Neural cell (in vitro differentiated cells): ENCODE results near the gene CUBN. TPM values are rescaled to one million over a fixed set of nuclear protein-coding genes. Genes with fewer than 3 reads are reported as not detected.

ENCODE experiments used
- H2AFZ ChIP-seq: fragments of 200-600, 300-800 bp; sonication (generic), shearing (Covaris generic); 2 replicates; pipeline ENCODE4 v1.6.0; 2014; ENCODE audit warnings: low read depth, mild to moderate bottlenecking, antibody characterized with exemption, low read length, moderate library complexity
- H3F3A ChIP-seq: fragments of 200-600 bp; shearing (Covaris generic); 2 replicates; pipeline ENCODE4 v1.6.1; 2016; ENCODE audit warnings: mild to moderate bottlenecking, moderate library complexity, mixed read lengths, antibody characterized with exemption, low read length; ENCODE audit not compliant: insufficient read depth, poor library complexity, severe bottlenecking
- H3K27ac ChIP-seq: fragments of 200-600, 300-800 bp; sonication (generic), shearing (Covaris generic); 2 replicates; pipeline ENCODE4 v1.5.1; 2014; ENCODE audit warnings: mild to moderate bottlenecking, low read length, moderate library complexity
- H3K27me3 ChIP-seq: fragments of 300-800, 200-600 bp; sonication (generic), shearing (Covaris generic); 2 replicates; pipeline ENCODE4 v1.6.0; 2014; ENCODE audit warnings: mild to moderate bottlenecking, low read depth, low read length, moderate library complexity; ENCODE audit not compliant: insufficient read depth
- H3K36me3 ChIP-seq: fragments of 300-800, 200-600 bp; sonication (generic), shearing (Covaris generic); 2 replicates; pipeline ENCODE4 v1.5.1; 2014; ENCODE audit warnings: mild to moderate bottlenecking, antibody characterized with exemption, low read length, moderate library complexity; ENCODE audit not compliant: insufficient read depth
- H3K4me2 ChIP-seq: fragments of 300-800, 200-600 bp; sonication (generic), shearing (Covaris generic); 2 replicates; pipeline ENCODE4 v1.6.0; 2014; ENCODE audit warnings: mild to moderate bottlenecking, low read length
- H3K4me3 ChIP-seq: fragments of 300-800, 200-600 bp; sonication (generic), shearing (Covaris generic); 2 replicates; pipeline ENCODE4 v1.5.1; 2014; ENCODE audit warnings: mild to moderate bottlenecking, low read length, moderate library complexity
- H3K79me2 ChIP-seq: fragments of 200-600 bp; shearing (Covaris generic); replicated peaks from 2 replicates; pipeline ENCODE4 v1.6.0; 2014; ENCODE audit warnings: mild to moderate bottlenecking, low read length, moderate library complexity; ENCODE audit not compliant: insufficient read depth
- H3K9ac ChIP-seq: fragments of 300-800, 200-600 bp; sonication (generic), shearing (Covaris generic); 2 replicates; pipeline ENCODE4 v1.6.1; 2016; ENCODE audit warnings: mild to moderate bottlenecking, low read length, mixed read lengths
- H3K9me2 ChIP-seq: fragments of 200-600 bp; shearing (Covaris generic); 2 replicates; pipeline ENCODE4 v1.6.1; 2016; ENCODE audit warnings: mild to moderate bottlenecking, low read length, mixed read lengths; ENCODE audit not compliant: insufficient read depth
- H3K9me3 ChIP-seq: fragments of 200-600, 300-800 bp; sonication (generic), shearing (Covaris generic); 2 replicates; pipeline ENCODE4 v1.6.1; 2016; ENCODE audit warnings: mild to moderate bottlenecking, mixed run types, low read length, moderate library complexity, mixed read lengths
- H4K20me1 ChIP-seq: fragments of 200-600 bp; shearing (Covaris generic); 2 replicates; pipeline ENCODE4 v1.6.1; 2016; ENCODE audit warnings: mild to moderate bottlenecking, mixed run types; ENCODE audit not compliant: insufficient read depth
- EP300 ChIP-seq: fragments of 450-650 bp; conservative IDR thresholded peaks from 2 replicates; pipeline ENCODE4 v1.6.1; 2014; ENCODE audit warnings: antibody characterized with exemption, mild to moderate bottlenecking, moderate library complexity; ENCODE audit not compliant: poor library complexity, severe bottlenecking
- EZH2 ChIP-seq: fragments of 200-600, 300-800 bp; shearing (Covaris generic), sonication (generic); IDR thresholded peaks from 2 replicates; pipeline ENCODE4 v1.6.1; 2014; ENCODE audit warnings: antibody characterized with exemption, low read length, borderline replicate concordance, mild to moderate bottlenecking; ENCODE audit not compliant: insufficient read depth, poor library complexity, severe bottlenecking
- MXI1 ChIP-seq: fragments of 450-650 bp; conservative IDR thresholded peaks from 2 replicates; pipeline ENCODE4 v1.6.1; 2014; ENCODE audit warnings: antibody characterized with exemption, mild to moderate bottlenecking; ENCODE audit not compliant: poor library complexity, severe bottlenecking
- POLR2AphosphoS5 ChIP-seq: IDR thresholded peaks from 2 replicates; pipeline ENCODE4 v1.6.1; 2012
- RAD21 ChIP-seq: fragments of 450-650 bp; conservative IDR thresholded peaks from 2 replicates; pipeline ENCODE4 v1.6.1; 2014; ENCODE audit warnings: antibody characterized with exemption, mild to moderate bottlenecking, moderate library complexity
- SMC3 ChIP-seq: fragments of 450-650 bp; conservative IDR thresholded peaks from 2 replicates; pipeline ENCODE4 v1.6.1; 2014; ENCODE audit warnings: antibody characterized with exemption, mild to moderate bottlenecking, moderate library complexity; ENCODE audit not compliant: poor library complexity
- TAF1 ChIP-seq: IDR thresholded peaks from 2 replicates; pipeline ENCODE4 v1.6.1; 2012; ENCODE audit warnings: low read depth
- polyA plus RNA-seq: library from polyadenylated mRNA; depleted of rRNA; stranded (reverse); fragments of >200 nt; gene quantifications from 2 replicates; pipeline ENCODE4 v1.2.3, GENCODE V29; 2014
- TF ChIP-seq, protein P1 (sequence below): fragments of 450-650 bp; IDR thresholded peaks from 2 replicates; pipeline ENCODE4 v1.5.1; 2014; ENCODE audit warnings: antibody characterized with exemption, mild to moderate bottlenecking, moderate library complexity; ENCODE audit not compliant: poor library complexity, severe bottlenecking
- TF ChIP-seq, protein P2 (sequence below): IDR thresholded peaks from 2 replicates; pipeline ENCODE4 v1.6.1; 2012; ENCODE audit warnings: borderline replicate concordance

CUBN gene
- polyA plus RNA-seq, 1 donor from 2014 or later = 7.1 TPM

DNA sequence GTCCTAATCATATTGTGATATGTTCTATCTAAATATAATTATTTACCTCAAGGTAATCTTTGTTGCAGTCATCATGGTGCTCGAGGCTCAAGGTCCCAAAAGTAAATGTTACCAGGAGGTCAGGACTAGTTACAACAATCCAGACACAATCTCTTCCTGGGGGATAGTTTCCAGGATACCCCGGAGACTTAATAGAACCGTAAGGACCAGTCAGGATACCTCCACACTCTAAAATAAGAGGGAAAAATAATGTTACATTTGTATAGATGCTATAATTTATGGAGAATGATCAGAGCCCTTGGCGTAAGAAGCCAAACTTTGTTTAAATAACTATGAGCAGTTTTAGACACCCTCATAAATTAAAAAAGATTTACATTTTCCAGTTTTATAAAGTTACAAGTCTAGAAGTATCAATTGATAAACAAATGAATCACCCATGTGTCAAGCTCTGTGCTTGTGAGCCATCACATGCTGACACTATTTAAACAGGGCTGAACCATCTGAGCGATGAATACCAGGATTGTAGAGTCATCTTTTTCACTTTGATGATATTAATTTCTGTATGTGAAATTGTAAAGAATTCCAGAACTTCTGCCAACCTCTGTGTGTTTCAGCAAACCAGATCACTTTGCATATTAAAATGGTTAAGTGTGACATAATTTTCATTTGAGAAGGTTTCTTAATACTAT lies 41.3 kb downstream of the CUBN start:
- Histone ChIP-seq H3K27me3 (no peaks in the 10 kb centered on the region), H3K4me2 (no peak overlapping the region), H4K20me1 (no peaks in the 10 kb centered on the region), H2AFZ (no peak overlapping the region), H3K79me2 (no peaks in the 10 kb centered on the region), H3F3A (peaks cover 4% of the 10 kb centered on the region), H3K27ac (peak overlapping the region; percentile 89), H3K9ac (peak overlapping the region; percentile 57), H3K36me3 (no peaks in the 10 kb centered on the region), H3K9me3 (no peaks in the 10 kb centered on the region), H3K9me2 (no peaks in the 10 kb centered on the region), H3K4me3 (peak overlapping the region; percentile 44)
- TF ChIP-seq, protein P1, sequence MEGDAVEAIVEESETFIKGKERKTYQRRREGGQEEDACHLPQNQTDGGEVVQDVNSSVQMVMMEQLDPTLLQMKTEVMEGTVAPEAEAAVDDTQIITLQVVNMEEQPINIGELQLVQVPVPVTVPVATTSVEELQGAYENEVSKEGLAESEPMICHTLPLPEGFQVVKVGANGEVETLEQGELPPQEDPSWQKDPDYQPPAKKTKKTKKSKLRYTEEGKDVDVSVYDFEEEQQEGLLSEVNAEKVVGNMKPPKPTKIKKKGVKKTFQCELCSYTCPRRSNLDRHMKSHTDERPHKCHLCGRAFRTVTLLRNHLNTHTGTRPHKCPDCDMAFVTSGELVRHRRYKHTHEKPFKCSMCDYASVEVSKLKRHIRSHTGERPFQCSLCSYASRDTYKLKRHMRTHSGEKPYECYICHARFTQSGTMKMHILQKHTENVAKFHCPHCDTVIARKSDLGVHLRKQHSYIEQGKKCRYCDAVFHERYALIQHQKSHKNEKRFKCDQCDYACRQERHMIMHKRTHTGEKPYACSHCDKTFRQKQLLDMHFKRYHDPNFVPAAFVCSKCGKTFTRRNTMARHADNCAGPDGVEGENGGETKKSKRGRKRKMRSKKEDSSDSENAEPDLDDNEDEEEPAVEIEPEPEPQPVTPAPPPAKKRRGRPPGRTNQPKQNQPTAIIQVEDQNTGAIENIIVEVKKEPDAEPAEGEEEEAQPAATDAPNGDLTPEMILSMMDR = no peak
- TF ChIP-seq MXI1 (no peak), EP300 (no peak), RAD21 (no peak), EZH2 (no peak), POLR2AphosphoS5 (no peak), SMC3 (no peak), TAF1 (no peak)
- TF ChIP-seq, protein P2, sequence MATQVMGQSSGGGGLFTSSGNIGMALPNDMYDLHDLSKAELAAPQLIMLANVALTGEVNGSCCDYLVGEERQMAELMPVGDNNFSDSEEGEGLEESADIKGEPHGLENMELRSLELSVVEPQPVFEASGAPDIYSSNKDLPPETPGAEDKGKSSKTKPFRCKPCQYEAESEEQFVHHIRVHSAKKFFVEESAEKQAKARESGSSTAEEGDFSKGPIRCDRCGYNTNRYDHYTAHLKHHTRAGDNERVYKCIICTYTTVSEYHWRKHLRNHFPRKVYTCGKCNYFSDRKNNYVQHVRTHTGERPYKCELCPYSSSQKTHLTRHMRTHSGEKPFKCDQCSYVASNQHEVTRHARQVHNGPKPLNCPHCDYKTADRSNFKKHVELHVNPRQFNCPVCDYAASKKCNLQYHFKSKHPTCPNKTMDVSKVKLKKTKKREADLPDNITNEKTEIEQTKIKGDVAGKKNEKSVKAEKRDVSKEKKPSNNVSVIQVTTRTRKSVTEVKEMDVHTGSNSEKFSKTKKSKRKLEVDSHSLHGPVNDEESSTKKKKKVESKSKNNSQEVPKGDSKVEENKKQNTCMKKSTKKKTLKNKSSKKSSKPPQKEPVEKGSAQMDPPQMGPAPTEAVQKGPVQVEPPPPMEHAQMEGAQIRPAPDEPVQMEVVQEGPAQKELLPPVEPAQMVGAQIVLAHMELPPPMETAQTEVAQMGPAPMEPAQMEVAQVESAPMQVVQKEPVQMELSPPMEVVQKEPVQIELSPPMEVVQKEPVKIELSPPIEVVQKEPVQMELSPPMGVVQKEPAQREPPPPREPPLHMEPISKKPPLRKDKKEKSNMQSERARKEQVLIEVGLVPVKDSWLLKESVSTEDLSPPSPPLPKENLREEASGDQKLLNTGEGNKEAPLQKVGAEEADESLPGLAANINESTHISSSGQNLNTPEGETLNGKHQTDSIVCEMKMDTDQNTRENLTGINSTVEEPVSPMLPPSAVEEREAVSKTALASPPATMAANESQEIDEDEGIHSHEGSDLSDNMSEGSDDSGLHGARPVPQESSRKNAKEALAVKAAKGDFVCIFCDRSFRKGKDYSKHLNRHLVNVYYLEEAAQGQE = no peak

DNA sequence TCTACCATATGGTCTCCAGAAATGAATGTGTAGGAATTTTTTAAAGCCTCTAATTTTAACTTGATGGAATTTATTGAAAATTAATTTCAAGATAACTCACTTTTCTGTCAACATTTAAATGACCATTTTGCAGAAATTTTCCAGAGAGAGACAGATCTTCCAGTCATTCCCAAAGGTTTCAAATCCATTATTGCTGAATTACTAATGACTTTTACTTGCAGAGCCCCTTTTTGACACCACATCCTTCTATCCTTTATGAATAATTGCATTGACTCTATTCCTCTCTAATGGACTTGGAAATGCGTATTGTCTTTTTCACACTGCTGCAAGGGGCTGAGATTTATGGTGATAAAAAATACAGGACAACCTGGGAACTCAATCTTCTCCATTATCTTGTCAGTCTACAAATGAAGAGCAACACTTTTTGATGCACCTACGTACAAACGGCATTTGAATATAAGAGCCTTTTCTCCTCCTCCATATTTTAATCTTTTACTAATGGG lies 42.7 kb downstream of the CUBN start:
- Histone ChIP-seq H3K36me3 (no peaks in the 10 kb centered on the region), H3K27me3 (no peaks in the 10 kb centered on the region), H3K79me2 (no peaks in the 10 kb centered on the region), H3F3A (peaks cover 4% of the 10 kb centered on the region), H2AFZ (no peak overlapping the region), H3K9ac (no peak overlapping the region), H3K4me2 (no peak overlapping the region), H3K4me3 (peak overlapping the region; percentile 5), H3K9me3 (no peaks in the 10 kb centered on the region), H4K20me1 (no peaks in the 10 kb centered on the region), H3K27ac (peak overlapping the region; percentile 89), H3K9me2 (no peaks in the 10 kb centered on the region)
- TF ChIP-seq EZH2 = no peak
- peak; percentile 86 for TF ChIP-seq EP300
- TF ChIP-seq, protein P2 = peak; percentile 96
- TF ChIP-seq TAF1 = no peak
- peak; percentile 43 for TF ChIP-seq POLR2AphosphoS5
- peak; percentile 33 for TF ChIP-seq RAD21
